ENCODE results near the gene SLCO2B1. TPM values are rescaled to one million over a fixed set of nuclear protein-coding genes. Genes with fewer than 3 reads are reported as not detected.

SLCO2B1 gene
- total RNA-seq, 4 donors from 2014 or later = 1.9 to 17.6 (median 5.0) TPM

DNA sequence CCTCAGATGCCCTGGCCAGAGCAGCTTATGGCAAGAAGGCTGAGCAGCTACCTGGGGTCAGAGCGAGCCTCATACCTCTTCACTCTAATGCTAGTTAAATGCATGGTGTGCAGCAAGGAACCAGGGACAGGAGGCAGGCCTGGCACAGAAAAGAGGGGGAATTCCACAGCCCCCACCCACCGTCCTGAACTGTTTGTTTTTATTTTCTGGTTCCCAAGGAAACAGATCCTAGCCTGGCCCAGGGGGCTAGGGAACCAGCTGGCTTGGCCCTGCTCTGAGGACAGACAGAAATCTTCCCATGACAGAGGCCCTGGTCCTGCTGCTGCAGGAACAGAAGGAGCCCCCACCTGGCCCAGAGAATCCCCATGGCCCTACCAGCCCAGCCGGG lies 40.4 kb downstream of the SLCO2B1 start:
- H3K4me3 ChIP-seq = no peak overlapping the region
- H3K4me1 ChIP-seq = no peaks in the 10 kb centered on the region
- intact Hi-C loops (cut with DNase I; ENCODE audit: low total_unique reads) = no loop called here
- no peaks in the 10 kb centered on the region for H3K27me3 ChIP-seq
- DNase-seq = no peak
- H3K27ac ChIP-seq = no peak overlapping the region
- H3K9me3 ChIP-seq = no peaks in the 10 kb centered on the region
- TF ChIP-seq POLR2A (IDR thresholded peaks at IDR 0.05) (no peak), CTCF (IDR thresholded peaks at IDR 0.05 in 4 of 5, conservative IDR thresholded peaks at IDR 0.05 in 1 of 5) (no peak)
- in situ Hi-C loops (cut with MboI; ENCODE audit: low sequenced_read_pairs in 4 of 4) = no loop called here
- no peak for ATAC-seq
- no peaks in the 10 kb centered on the region for H3K36me3 ChIP-seq

DNA sequence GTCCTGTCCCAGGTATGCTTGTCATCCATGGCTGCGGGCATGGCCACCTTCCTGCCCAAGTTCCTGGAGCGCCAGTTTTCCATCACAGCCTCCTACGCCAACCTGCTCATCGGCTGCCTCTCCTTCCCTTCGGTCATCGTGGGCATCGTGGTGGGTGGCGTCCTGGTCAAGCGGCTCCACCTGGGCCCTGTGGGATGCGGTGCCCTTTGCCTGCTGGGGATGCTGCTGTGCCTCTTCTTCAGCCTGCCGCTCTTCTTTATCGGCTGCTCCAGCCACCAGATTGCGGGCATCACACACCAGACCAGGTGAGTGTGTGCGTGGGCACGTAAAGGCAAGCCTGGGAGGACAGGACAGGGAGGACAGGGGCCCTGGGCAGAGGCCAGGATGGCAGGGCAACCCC lies 42.4 kb downstream of the SLCO2B1 start:
- DNase-seq = no peak
- Histone ChIP-seq H3K27me3 (no peaks in the 10 kb centered on the region), H3K9me3 (no peaks in the 10 kb centered on the region), H3K4me1 (no peaks in the 10 kb centered on the region), H3K27ac (no peak overlapping the region), H3K36me3 (no peaks in the 10 kb centered on the region), H3K4me3 (no peak overlapping the region)
- in situ Hi-C loops (cut with MboI; ENCODE audit: low sequenced_read_pairs in 4 of 4) = no loop called here
- no peak for TF ChIP-seq POLR2A (IDR thresholded peaks at IDR 0.05)
- no peak for TF ChIP-seq CTCF (IDR thresholded peaks at IDR 0.05 in 4 of 5, conservative IDR thresholded peaks at IDR 0.05 in 1 of 5)
- intact Hi-C loops (cut with DNase I; ENCODE audit: low total_unique reads) = no loop called here
- no peak for ATAC-seq

GRCh38 chr11:75193711-75194110 lies 42.8 kb downstream of the SLCO2B1 start:
- DNase-seq (no peak), ATAC-seq (no peak)
- intact Hi-C loops (cut with DNase I; ENCODE audit: low total_unique reads) = no loop called here
- no peaks in the 10 kb centered on the region for H3K36me3 ChIP-seq
- H3K4me1 ChIP-seq = no peaks in the 10 kb centered on the region
- H3K27ac ChIP-seq = no peak overlapping the region
- in situ Hi-C loops (cut with MboI; ENCODE audit: low sequenced_read_pairs in 4 of 4) = no loop called here
- no peak overlapping the region for H3K4me3 ChIP-seq
- TF ChIP-seq CTCF (IDR thresholded peaks at IDR 0.05 in 4 of 5, conservative IDR thresholded peaks at IDR 0.05 in 1 of 5) (no peak), POLR2A (IDR thresholded peaks at IDR 0.05) (no peak)
- no peaks in the 10 kb centered on the region for H3K9me3 ChIP-seq
- H3K27me3 ChIP-seq = no peaks in the 10 kb centered on the region

- peak in 1 of 2 donors; percentile 33 for DNase-seq
- ATAC-seq = peak; percentile 59 to 67
- H3K27ac ChIP-seq = no peak overlapping the region
- no peaks in the 10 kb centered on the region for H3K36me3 ChIP-seq
- no peaks in the 10 kb centered on the region for H3K4me1 ChIP-seq
- H3K4me3 ChIP-seq = no peak overlapping the region
- TF ChIP-seq CTCF (IDR thresholded peaks at IDR 0.05 in 4 of 5, conservative IDR thresholded peaks at IDR 0.05 in 1 of 5) (no peak), POLR2A (IDR thresholded peaks at IDR 0.05) (no peak)
- no peaks in the 10 kb centered on the region for H3K9me3 ChIP-seq
- in situ Hi-C loops (cut with MboI; ENCODE audit: low sequenced_read_pairs in 4 of 4) = no loop called here
- intact Hi-C loops (cut with DNase I; ENCODE audit: low total_unique reads) = no loop called here
- H3K27me3 ChIP-seq = no peaks in the 10 kb centered on the region
Measured at GRCh38 chr11:75194147-75194546, 43.2 kb downstream of the SLCO2B1 start.

Data from gastrocnemius medialis (tissue), 4 donors.